ENCODE measurements around the gene STK32B. TPM values are rescaled to one million over a fixed set of nuclear protein-coding genes. Genes with fewer than 3 reads are reported as not detected.
A peak's percentile ranks its signal among the peaks of the same experiment; 100 is the strongest.

The STK32B gene
- total RNA-seq, 1 donor from 2014 or later: 4.2 TPM

GRCh38 chr4:5524446-5525299 lies 473.4 kb downstream of the STK32B start:
- peak; percentile 59 for DNase-seq (ENCODE audit: low read depth)
- no peak for TF ChIP-seq CTCF (conservative IDR thresholded peaks at IDR 0.05; ENCODE audit: low read depth, low read length)

GRCh38 chr4:5526080-5526846 lies 475.0 kb downstream of the STK32B start:
- no peak for DNase-seq (ENCODE audit: low read depth)
- no peak overlapping the region for H3K4me3 ChIP-seq (ENCODE audit: low read depth, low read length)
- no peak for TF ChIP-seq CTCF (conservative IDR thresholded peaks at IDR 0.05; ENCODE audit: low read depth, low read length)

More at GRCh38 chr4:5524446-5525299, 473.4 kb downstream of the STK32B start:
- no peak overlapping the region for H3K4me3 ChIP-seq (ENCODE audit: low read depth, low read length)

GRCh38 chr4:5527211-5527610 lies 475.9 kb downstream of the STK32B start:
- DNase-seq (ENCODE audit: low read depth): no peak
- no peak for TF ChIP-seq CTCF (conservative IDR thresholded peaks at IDR 0.05; ENCODE audit: low read depth, low read length)
- H3K4me3 ChIP-seq (ENCODE audit: low read depth, low read length): no peak overlapping the region

GRCh38 chr4:5528031-5528436 lies 476.8 kb downstream of the STK32B start:
- no peak for DNase-seq (ENCODE audit: low read depth)
- TF ChIP-seq CTCF (conservative IDR thresholded peaks at IDR 0.05; ENCODE audit: low read depth, low read length): no peak
- H3K4me3 ChIP-seq (ENCODE audit: low read depth, low read length): no peak overlapping the region

- TF ChIP-seq CTCF (conservative IDR thresholded peaks at IDR 0.05; ENCODE audit: low read depth, low read length): no peak
- no peak for DNase-seq (ENCODE audit: low read depth)
- no peak overlapping the region for H3K4me3 ChIP-seq (ENCODE audit: low read depth, low read length)
Measured at GRCh38 chr4:5532100-5532499, 480.8 kb downstream of the STK32B start.

- no peak for TF ChIP-seq CTCF (conservative IDR thresholded peaks at IDR 0.05; ENCODE audit: low read depth, low read length)
- no peak for DNase-seq (ENCODE audit: low read depth)
- no peak overlapping the region for H3K4me3 ChIP-seq (ENCODE audit: low read depth, low read length)
Measured at GRCh38 chr4:5539584-5539983, 488.3 kb downstream of the STK32B start.
